Ovary (tissue), 3 donors: ENCODE measurements around the gene RAB39A.

Source experiments
- EP300 ChIP-seq: sonication (generic); formaldehyde crosslinking; IDR thresholded peaks from one replicate; pipeline ENCODE4 v1.6.1; 2017; ENCODE audit warnings: antibody characterized with exemption
- POLR2A ChIP-seq: fragments of 450-650 bp; IDR thresholded peaks from one replicate; pipeline ENCODE4 v1.6.1; 2017; ENCODE audit warnings: antibody characterized with exemption, mild to moderate bottlenecking, moderate library complexity
- TF ChIP-seq, protein P1 (sequence below), 3 donors: fragments of 450-650 bp in 2 of 3; fragments of 200-600 bp in 1 of 3; IDR thresholded peaks; one replicate each; pipeline versions ENCODE4 v1.5.1 to v1.8.0; 2016 to 2022; ENCODE audit warnings: antibody characterized with exemption in 3 of 3, mild to moderate bottlenecking in 1 of 3
- donor health status: DM: no; HTN: no; CAD: no.

DNA sequence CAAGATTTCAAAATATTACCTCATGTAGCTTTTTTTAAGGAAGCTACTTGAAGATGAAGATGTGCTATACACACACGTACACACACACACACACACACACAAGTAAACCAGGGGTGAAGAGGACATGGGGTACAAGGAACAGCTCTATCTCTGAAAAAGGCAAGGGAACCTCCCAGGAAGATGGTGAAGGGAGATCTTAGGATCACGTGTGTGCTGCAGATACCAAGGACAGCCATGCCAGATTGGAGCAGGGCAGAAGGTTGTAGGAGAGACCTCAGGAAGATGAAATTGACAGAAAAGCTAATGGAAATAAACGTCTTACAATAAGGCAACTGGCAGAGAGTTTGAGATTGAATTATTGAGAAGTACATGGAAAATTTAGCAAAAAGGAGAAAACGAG is 19.7 kb downstream of the RAB39A start:
- TF ChIP-seq, protein P1, sequence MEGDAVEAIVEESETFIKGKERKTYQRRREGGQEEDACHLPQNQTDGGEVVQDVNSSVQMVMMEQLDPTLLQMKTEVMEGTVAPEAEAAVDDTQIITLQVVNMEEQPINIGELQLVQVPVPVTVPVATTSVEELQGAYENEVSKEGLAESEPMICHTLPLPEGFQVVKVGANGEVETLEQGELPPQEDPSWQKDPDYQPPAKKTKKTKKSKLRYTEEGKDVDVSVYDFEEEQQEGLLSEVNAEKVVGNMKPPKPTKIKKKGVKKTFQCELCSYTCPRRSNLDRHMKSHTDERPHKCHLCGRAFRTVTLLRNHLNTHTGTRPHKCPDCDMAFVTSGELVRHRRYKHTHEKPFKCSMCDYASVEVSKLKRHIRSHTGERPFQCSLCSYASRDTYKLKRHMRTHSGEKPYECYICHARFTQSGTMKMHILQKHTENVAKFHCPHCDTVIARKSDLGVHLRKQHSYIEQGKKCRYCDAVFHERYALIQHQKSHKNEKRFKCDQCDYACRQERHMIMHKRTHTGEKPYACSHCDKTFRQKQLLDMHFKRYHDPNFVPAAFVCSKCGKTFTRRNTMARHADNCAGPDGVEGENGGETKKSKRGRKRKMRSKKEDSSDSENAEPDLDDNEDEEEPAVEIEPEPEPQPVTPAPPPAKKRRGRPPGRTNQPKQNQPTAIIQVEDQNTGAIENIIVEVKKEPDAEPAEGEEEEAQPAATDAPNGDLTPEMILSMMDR (IDR thresholded peaks at IDR 0.05): no peak
- TF ChIP-seq POLR2A: no peak
- TF ChIP-seq EP300: no peak
